ENCODE data around the gene KRT32.
"Not testable (repeated sequence)": the region's sequence is repeated elsewhere in the genome, so short reads cannot be mapped to it uniquely, and the experiment has no call there.

KRT32 gene

DNA sequence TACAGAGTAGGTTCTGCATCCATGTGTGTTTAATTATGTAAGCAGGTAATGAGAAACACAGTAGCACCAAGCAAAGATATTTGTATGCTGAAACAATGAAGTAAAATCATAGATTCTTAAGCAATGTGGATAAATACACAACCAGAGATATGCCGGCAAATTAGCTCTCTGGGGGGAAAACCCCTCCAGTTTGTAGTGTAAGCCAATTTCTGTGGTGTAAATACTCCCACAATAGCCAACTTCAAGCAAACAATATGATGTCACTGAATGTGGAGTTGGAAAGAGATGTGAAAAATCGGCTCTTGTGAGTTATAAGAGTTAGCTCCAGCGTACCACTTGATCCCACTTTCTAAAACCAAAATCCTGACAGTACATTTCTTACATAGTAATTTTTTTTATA lies 22.5 kb downstream of the KRT32 start:
- DNase-seq = no peak
- TF ChIP-seq POLR2A (IDR thresholded peaks at IDR 0.05; ENCODE audit: low read length) = no peak
- no peak for TF ChIP-seq GATA1 (IDR thresholded peaks at IDR 0.05; ENCODE audit: low read depth, low read length)

DNA sequence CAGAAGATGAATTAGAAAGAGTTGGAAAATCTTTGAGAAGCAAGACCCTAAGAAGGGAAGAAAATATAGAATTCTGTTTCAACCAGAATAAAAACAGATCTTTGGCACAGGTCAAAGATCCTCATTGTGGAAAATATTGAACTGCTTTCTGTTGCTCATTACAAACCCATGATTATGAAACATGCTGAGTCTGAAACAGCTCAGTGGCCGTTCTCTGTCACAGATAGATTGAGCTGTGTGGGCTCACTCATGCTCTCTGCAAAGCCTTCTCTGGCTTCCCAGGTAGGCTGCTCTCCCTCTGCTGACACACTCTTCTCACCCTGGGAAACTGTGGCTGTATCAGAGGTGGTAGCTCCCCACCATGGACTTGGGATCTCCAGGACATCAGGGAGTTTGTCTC lies 23.0 kb downstream of the KRT32 start:
- no peak for DNase-seq
- TF ChIP-seq POLR2A (IDR thresholded peaks at IDR 0.05; ENCODE audit: low read length) = no peak
- TF ChIP-seq GATA1 (IDR thresholded peaks at IDR 0.05; ENCODE audit: low read depth, low read length) = no peak

DNA sequence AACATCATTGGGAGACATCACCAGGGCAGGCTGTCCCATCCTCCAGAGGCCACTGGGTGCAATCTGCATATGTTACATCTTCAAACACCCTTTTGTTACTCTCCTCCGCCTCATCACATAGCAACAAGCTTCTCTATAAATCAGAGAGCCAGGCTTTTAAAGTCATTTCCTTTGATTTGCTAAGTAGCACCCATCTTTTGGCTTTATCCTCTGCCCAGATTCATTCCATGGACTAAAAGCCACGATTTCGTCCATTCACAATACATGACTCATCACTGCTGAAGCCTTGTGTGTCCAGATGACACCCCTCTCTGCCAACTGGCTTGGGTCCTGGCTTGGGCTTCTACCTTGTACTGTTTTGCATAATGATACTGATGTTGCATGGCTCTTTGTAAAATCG lies 24.4 kb downstream of the KRT32 start:
- TF ChIP-seq POLR2A (IDR thresholded peaks at IDR 0.05; ENCODE audit: low read length) (no peak), GATA1 (IDR thresholded peaks at IDR 0.05; ENCODE audit: low read depth, low read length) (no peak)
- DNase-seq = no peak

DNA sequence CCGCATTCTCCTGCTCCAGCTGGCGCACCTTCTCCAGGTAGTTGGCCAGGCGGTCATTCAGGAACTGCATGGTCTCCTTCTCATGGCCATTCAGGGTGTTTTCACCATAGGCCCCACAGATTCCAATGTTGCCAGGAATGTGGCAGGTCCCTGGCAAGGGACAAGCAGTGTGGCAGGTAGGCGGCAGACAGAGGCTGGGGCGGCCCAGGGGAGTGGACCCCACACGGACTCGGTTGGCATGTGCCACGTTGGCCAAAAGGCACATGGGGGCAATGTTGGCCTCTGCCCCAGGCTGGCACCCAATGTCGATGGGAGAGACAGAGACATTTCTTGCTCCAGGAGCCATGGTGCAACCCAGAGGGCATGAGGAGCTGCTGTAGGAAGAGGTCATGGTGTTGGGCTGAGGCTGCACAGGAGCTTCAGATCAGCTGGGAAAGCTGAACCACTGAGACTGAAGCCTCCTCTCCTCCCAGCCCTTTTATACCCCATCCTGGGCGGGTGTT lies 26.6 kb downstream of the KRT32 start, which contains the start of gene KRT38:
KRT38 (minus strand) TSS at position 453 of the 503 bp plus-strand sequence; CDS start at position 391, 62 bp downstream.
- DNase-seq = no peak

DNA sequence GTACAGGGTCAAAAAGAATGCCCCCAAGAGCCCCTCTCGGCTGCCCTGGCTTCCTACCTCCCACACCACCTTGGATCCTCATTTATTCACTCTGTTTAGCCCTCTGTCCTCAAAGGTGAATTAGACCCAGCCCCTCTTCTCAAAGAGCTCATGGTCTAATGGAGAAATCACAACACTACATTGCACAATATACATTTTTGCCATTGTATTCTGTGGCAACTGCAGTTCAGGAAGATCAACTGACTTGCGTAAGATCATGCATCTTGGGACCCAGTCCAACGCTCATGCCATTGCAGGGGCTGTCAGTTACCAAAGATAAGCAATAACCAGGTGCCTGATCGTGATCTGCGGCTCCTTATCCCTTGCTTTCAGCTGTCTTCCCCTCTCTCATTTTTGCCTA lies 27.8 kb downstream of the KRT32 start:
- TF ChIP-seq POLR2A (IDR thresholded peaks at IDR 0.05; ENCODE audit: low read length) (no peak), GATA1 (IDR thresholded peaks at IDR 0.05; ENCODE audit: low read depth, low read length) (no peak)
- no peak for DNase-seq

More for the DNA sequence above, 26.6 kb downstream of the KRT32 start, which contains the start of gene KRT38:
- TF ChIP-seq GATA1 (IDR thresholded peaks at IDR 0.05; ENCODE audit: low read depth, low read length) (no peak), POLR2A (IDR thresholded peaks at IDR 0.05; ENCODE audit: low read length) (no peak)

DNA sequence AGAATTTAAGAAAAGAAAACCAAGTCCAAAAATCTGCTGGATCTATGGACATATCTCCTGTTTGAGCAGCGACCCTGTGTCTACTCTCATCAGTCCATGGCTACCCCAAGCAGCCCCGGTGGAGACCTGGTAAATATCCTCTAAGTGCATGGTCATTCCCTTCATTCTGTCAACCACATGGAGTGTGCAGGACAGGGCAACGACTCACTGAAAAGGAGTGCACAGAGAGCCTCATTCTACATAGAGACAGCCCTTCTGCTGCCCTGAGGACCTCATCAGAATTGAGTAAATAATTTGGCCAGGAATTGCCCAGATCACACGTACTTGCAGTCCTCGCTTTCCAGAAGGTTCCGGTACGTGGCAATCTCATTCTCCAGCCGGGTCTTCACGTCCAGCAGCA lies 29.4 kb downstream of the KRT32 start:
- TF ChIP-seq GATA1 (IDR thresholded peaks at IDR 0.05; ENCODE audit: low read depth, low read length) (no peak), POLR2A (IDR thresholded peaks at IDR 0.05; ENCODE audit: low read length) (no peak)
- no peak for DNase-seq

DNA sequence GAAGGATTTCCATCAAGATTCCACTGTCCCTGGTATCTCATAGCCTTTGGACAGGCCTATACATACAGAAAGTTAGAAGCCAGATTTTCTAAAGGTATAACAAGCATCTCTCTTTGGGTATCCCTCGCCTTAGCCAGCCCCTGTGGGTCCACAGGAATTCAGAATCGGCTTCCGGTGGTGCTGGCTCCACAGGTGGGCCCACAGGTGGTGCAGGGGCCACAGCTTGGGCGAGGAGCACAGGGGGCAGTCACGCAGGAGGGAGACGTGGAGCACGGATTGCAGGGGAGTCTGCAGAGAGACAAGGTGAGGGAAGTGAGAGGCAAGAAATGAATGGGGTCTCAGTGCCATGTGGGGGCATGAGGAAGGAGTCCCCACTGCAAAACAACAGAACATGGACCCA lies 29.9 kb downstream of the KRT32 start:
- DNase-seq = no peak

DNA sequence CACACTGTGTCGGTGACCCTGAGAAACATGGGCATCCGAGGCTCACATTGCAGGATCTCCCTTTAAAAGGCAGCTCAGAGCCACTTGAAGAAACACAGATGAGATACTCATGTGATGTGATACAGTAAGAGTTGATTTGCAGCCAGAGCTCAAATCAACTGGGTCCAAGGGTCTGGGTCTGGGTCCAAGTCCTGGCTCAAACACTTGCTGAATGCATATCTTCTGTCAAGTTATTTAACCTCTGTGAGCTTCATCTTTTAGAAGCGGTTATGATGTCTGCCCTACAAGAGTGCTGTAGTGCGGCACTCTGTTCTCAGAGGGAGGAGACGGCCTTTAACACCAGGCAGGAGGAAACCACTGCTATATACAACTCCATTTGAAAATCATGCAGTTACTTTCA lies 32.8 kb downstream of the KRT32 start:
- no peak for DNase-seq
- TF ChIP-seq POLR2A (IDR thresholded peaks at IDR 0.05; ENCODE audit: low read length) = no peak
- TF ChIP-seq GATA1 (IDR thresholded peaks at IDR 0.05; ENCODE audit: low read depth, low read length) = no peak

More for the DNA sequence above, 29.9 kb downstream of the KRT32 start:
- TF ChIP-seq POLR2A (IDR thresholded peaks at IDR 0.05; ENCODE audit: low read length) (no peak), GATA1 (IDR thresholded peaks at IDR 0.05; ENCODE audit: low read depth, low read length) (no peak)

DNA sequence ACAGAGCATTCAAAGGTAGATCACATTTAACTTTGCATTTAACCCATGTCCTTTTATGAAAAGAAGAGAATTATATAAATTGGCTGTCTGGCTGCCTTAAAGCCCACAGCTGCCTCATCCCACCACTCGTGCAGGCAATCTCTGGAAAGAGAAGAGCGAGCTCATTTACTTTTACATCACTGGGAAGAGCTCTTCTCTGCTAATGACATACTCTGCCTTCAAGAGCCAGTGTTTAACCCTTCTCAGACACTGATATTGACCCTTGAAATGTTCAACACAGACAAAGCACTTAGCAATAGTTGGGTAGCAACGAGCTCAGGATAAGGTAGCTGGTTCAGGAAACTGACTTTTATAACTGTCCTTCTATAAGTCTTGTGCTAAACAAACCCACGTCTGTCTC lies 33.2 kb downstream of the KRT32 start:
- DNase-seq = no peak
- TF ChIP-seq POLR2A (IDR thresholded peaks at IDR 0.05; ENCODE audit: low read length) (no peak), GATA1 (IDR thresholded peaks at IDR 0.05; ENCODE audit: low read depth, low read length) (no peak)

DNA sequence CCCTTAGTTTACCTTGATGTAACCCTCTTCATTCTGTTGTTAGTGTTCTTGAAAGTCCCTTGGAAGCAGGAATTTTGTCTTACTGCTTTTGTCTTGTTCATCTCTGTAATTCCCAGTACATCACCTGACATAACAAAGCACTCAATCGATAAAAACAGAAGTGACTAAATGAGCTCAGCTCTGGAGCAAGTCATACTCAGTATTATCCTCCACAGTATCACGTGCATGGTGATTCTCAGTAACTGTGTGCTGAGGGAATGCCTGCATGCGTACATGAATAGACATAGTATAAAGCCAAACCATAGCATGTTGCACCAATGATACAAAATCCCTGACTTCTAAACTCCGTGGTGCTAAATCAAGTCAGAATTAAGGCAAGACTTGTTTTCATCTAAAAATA lies 33.6 kb downstream of the KRT32 start:
- TF ChIP-seq POLR2A (IDR thresholded peaks at IDR 0.05; ENCODE audit: low read length) = no peak
- TF ChIP-seq GATA1 (IDR thresholded peaks at IDR 0.05; ENCODE audit: low read depth, low read length) = no peak
- DNase-seq = no peak

DNA sequence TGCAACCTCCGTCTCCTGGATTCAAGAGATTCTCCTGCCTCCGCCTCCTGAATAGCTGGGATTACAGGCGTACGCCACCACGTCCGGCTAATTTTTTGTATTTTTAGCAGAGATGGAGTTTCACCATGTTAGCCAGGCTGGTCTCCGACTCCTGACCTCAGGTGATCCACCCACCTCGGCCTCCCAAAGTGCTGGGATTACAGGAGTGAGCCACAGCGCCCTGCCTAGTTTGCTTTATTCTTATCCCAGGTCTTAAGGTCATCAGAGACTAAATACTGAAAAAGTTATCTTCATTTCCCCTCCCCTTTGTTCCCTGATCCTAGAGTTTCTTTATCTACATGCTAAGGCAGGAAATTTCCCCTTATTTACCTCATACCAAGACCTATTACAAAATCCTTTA lies 36.8 kb downstream of the KRT32 start:
- DNase-seq = not testable (repeated sequence)

DNA sequence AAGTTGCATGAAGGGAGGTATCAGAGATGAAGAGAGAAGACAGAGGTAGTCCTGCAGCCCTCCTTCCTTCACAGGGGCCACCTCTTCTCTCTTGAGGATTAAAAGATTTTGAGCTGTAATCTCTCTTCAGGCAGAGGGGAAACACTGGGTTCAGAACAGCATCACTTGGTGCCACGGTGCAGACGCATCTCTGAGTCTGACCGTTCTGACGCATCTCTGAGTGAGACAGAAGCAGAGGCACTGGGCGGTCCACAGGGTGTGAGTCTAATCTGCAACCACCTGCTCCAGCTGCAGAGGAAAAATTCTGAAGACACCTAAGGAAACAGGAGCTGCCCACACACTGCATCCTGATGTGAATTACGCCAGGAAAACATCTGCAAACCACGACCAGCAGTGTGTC lies 37.5 kb downstream of the KRT32 start:
- TF ChIP-seq POLR2A (IDR thresholded peaks at IDR 0.05; ENCODE audit: low read length) (no peak), GATA1 (IDR thresholded peaks at IDR 0.05; ENCODE audit: low read depth, low read length) (no peak)
- no peak for DNase-seq

DNA sequence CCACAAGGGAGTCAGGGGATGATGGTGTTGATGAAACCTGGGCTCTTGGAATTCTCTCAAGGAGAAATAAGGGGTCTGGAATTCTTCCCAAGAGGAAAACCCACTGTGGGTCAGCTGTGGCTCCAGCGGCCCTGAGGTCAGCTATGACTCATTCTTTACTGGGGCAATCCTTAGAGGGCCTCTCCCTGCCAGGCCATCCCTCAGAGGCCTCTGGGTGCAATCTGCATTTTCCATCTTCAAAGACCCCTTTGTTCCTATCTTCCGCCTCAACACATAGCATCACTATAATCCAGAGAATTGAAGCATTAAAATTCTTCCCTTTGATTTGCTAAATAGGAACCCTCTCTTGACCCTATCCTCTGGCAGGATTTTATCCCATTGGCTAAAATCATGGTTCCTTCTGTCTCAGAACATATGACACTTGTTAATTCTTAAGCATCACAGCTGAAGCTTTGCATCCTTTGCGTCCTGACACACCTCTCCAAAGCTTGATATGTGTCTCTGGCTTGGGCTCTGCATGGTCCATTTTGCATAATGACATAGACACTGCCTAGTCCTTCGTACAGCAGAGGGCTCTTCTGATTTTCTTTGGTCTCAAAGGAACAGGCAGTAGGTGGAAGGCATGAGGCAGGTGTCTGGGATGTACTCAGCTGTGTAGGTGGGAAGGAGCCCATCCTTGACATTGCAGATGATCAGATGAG lies 38.4 kb downstream of the KRT32 start:
- no peak for DNase-seq
- TF ChIP-seq POLR2A (IDR thresholded peaks at IDR 0.05; ENCODE audit: low read length) (no peak), GATA1 (IDR thresholded peaks at IDR 0.05; ENCODE audit: low read depth, low read length) (no peak)

DNA sequence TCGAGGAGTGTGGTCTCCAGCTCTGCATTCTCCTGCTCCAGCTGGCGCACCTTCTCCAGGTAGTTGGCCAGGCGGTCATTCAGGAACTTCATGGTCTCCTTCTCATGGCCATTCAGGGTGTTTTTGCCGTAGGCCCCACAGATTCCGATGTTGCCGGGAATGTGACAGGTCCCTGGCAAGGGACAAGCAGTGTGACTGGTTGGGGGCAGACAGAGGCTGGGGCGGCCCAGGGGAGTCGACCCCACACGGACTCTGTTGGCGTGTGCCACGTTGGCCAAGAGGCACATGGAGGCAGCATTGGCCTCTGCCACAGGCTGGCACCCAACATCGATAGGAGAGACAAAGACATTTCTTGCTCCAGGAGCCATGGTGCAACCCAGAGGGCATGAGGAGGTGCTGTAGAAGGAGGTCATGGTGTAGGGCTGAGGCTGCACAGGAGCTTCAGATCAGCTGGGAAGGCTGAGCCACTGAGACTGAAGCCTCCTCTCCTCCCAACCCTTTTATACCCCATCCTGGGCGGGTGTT lies 43.0 kb downstream of the KRT32 start, which contains the start of gene KRT37:
KRT37 (minus strand) TSS at position 475 of the 525 bp plus-strand sequence; CDS start at position 413, 62 bp downstream.
- no peak for DNase-seq
- TF ChIP-seq GATA1 (IDR thresholded peaks at IDR 0.05; ENCODE audit: low read depth, low read length) (no peak), POLR2A (IDR thresholded peaks at IDR 0.05; ENCODE audit: low read length) (no peak)

DNA sequence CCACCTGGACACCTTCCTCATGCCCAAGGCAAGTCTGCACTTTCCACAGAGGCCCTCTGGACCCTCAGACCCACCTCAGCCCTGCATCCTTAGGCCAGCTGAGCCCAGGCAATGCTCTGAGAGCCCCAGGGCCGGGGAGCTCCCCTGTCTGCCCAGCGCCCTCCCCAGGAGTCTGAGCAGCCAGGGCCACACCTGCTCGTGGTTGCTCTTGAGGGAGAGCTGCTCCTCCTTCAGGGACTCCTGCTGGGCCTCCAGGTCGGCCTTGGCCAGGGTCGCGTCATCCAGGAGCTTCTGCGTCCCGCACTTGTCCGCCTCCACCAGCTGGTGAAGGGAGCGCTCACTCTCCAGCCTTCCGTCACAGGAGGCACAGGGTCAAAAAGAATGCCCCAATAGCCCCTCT lies 44.6 kb downstream of the KRT32 start:
- DNase-seq = not testable (repeated sequence)
